Sigmoid colon (tissue), 7 donors: ENCODE measurements around the gene SBNO2. TPM values are rescaled to one million over a fixed set of nuclear protein-coding genes. Genes with fewer than 3 reads are reported as not detected.

Experiments used
- DNase-seq: peaks from one replicate; pipeline ENCODE4 v3.0.0-alpha.2; 2019
- H3K27ac ChIP-seq, 4 donors: fragments of 200-600 bp; sonication (generic); one replicate each; pipeline ENCODE4 v1.5.1; 2016 to 2019; ENCODE audit warnings: mild to moderate bottlenecking in 1 of 4
- H3K27me3 ChIP-seq, 3 donors: fragments of 200-600 bp; sonication (generic); one replicate each; pipeline ENCODE4 v1.5.1; 2019; ENCODE audit warnings: mild to moderate bottlenecking in 1 of 3
- H3K36me3 ChIP-seq, 4 donors: fragments of 200-600 bp; sonication (generic); one replicate each; pipeline ENCODE4 v1.5.1; 2016 to 2019
- H3K4me1 ChIP-seq, 4 donors: fragments of 200-600 bp; sonication (generic); one replicate each; pipeline ENCODE4 v1.5.1; 2017 to 2019
- H3K4me3 ChIP-seq, 4 donors: fragments of 200-600 bp; sonication (generic); one replicate each; pipeline ENCODE4 v1.5.1; 2017 to 2019; ENCODE audit warnings: mild to moderate bottlenecking in 2 of 4, moderate library complexity in 1 of 4
- H3K9me3 ChIP-seq, 4 donors: fragments of 200-600 bp in 3 of 4; sonication (generic) in 3 of 4; one replicate each; pipeline versions ENCODE4 v1.5.1 to v1.6.1; 2013 to 2019
- CTCF ChIP-seq, 4 experiments: fragments of 450-650 bp in 3 of 4; fragments of 200-600 bp in 1 of 4; IDR thresholded peaks; one replicate each; pipeline ENCODE4 v1.5.1; 2016 to 2019; ENCODE audit warnings: antibody characterized with exemption in 4 of 4, mild to moderate bottlenecking in 3 of 4, moderate library complexity in 2 of 4
- EP300 ChIP-seq, 4 donors: sonication (generic); formaldehyde crosslinking; IDR thresholded peaks; one replicate each; pipeline ENCODE4 v1.6.1; 2017; ENCODE audit warnings: antibody characterized with exemption in 4 of 4
- POLR2A ChIP-seq, 2 donors: fragments of 450-650 bp; IDR thresholded peaks; one replicate each; pipeline ENCODE4 v1.6.1; 2016; ENCODE audit warnings: antibody characterized with exemption in 2 of 2, mild to moderate bottlenecking in 2 of 2, moderate library complexity in 2 of 2
- POLR2AphosphoS5 ChIP-seq, 4 donors: sonication (generic); formaldehyde crosslinking; IDR thresholded peaks; one replicate each; pipeline ENCODE4 v1.6.1; 2017; ENCODE audit warnings: antibody characterized with exemption in 4 of 4
- WGBS, 2 donors: extraction: QIAGEN DNeasy Blood & Tissue Kit; methylation state at CpG; one replicate each; pipeline ENCODE4 v1.1.7; 2013; 5-methylcytosine and 5-hydroxymethylcytosine counted together
- intact Hi-C: fragments of 100-400 bp; cut with DNase I; formaldehyde crosslinking; loops from one replicate; pipeline ENCODE4 v1.15.1; 2023
- polyA plus RNA-seq, 3 donors: library from polyadenylated mRNA; stranded (reverse); fragments of 200-250 nt; gene quantifications; one replicate each; pipeline ENCODE4 v1.2.3, GENCODE V29; 2013
- total RNA-seq, 4 donors: library from RNA; depleted of rRNA; stranded (reverse); fragments of >200 nt; gene quantifications; one replicate each; pipeline ENCODE4 v1.1.0, GENCODE V29; 2016
- donor health status: healthy with polysubstance abuse.
- donor health status: Bipolar disorder and iron deficiency.
- donor health status: healthy.

The SBNO2 gene
- total and polyA plus RNA-seq, 7 donors: 6.8 to 91.9 (median 14.8) TPM

- Histone ChIP-seq H3K4me1 (peaks cover 0 to 51% (median 40%) of the 10 kb centered on the region in 4 donors), H3K4me3 (no peak overlapping the region), H3K27ac (no peak overlapping the region), H3K36me3 (peaks cover 16 to 83% (median 46%) of the 10 kb centered on the region in 4 donors), H3K27me3 (no peaks in the 10 kb centered on the region), H3K9me3 (no peaks in the 10 kb centered on the region)
- DNase-seq: no peak
- 95% methylated on average over 54 of the region's 54 CpGs for WGBS, 2 donors
- TF ChIP-seq CTCF (IDR thresholded peaks at IDR 0.05): no peak
- no peak for TF ChIP-seq POLR2A (IDR thresholded peaks at IDR 0.05)
- no peak for TF ChIP-seq POLR2AphosphoS5 (IDR thresholded peaks at IDR 0.05)
- TF ChIP-seq EP300 (IDR thresholded peaks at IDR 0.05): no peak
- intact Hi-C loops: loop anchor here (5.0 to 10.0 kb wide), 2 partner anchors 82 to 185 kb away; partner anchors contain the start of gene ARID3A
These were observed 64.1 kb downstream of the SBNO2 start for GRCh38 chr19:1109697-1110671.

GRCh38 chr19:1109032-1109551 is 65.0 kb downstream of the SBNO2 start:
- no peak for DNase-seq
- 89 to 93% methylated on average over 48 of the region's 48 CpGs for WGBS, 2 donors
- Histone ChIP-seq H3K4me1 (peaks cover 0 to 50% (median 38%) of the 10 kb centered on the region in 4 donors), H3K27me3 (no peaks in the 10 kb centered on the region), H3K36me3 (peaks cover 14 to 74% (median 43%) of the 10 kb centered on the region in 4 donors), H3K9me3 (no peaks in the 10 kb centered on the region), H3K27ac (no peak overlapping the region), H3K4me3 (no peak overlapping the region)
- intact Hi-C loops: loop anchor here (10.0 kb wide), 1 partner anchor 184 kb away; the partner anchor contains the start of gene ARID3A
- no peak for TF ChIP-seq POLR2A (IDR thresholded peaks at IDR 0.05)
- no peak for TF ChIP-seq EP300 (IDR thresholded peaks at IDR 0.05)
- TF ChIP-seq POLR2AphosphoS5 (IDR thresholded peaks at IDR 0.05): peak in 1 of 4 donors; percentile 35
- TF ChIP-seq CTCF (IDR thresholded peaks at IDR 0.05): no peak

- H3K27ac ChIP-seq: no peak overlapping the region
- no peak for DNase-seq
- H3K27me3 ChIP-seq: no peaks in the 10 kb centered on the region
- peaks cover 12 to 69% (median 43%) of the 10 kb centered on the region in 4 donors for H3K36me3 ChIP-seq
- intact Hi-C loops: loop anchor here (10.0 kb wide), 1 partner anchor 184 kb away; the partner anchor contains the start of gene ARID3A
- TF ChIP-seq POLR2AphosphoS5 (IDR thresholded peaks at IDR 0.05): no peak
- no peak for TF ChIP-seq POLR2A (IDR thresholded peaks at IDR 0.05)
- no peak for TF ChIP-seq EP300 (IDR thresholded peaks at IDR 0.05)
- TF ChIP-seq CTCF (IDR thresholded peaks at IDR 0.05): no peak
- no peaks in the 10 kb centered on the region for H3K9me3 ChIP-seq
- H3K4me1 ChIP-seq: peaks cover 0 to 44% (median 33%) of the 10 kb centered on the region in 4 donors
- WGBS, 2 donors: 94 to 96% methylated on average over 89 of the region's 89 CpGs
- no peak overlapping the region for H3K4me3 ChIP-seq
These were observed 65.6 kb downstream of the SBNO2 start for GRCh38 chr19:1108291-1109031.

- TF ChIP-seq EP300 (IDR thresholded peaks at IDR 0.05): no peak
- no peak for TF ChIP-seq POLR2AphosphoS5 (IDR thresholded peaks at IDR 0.05)
- TF ChIP-seq POLR2A (IDR thresholded peaks at IDR 0.05): no peak
- TF ChIP-seq CTCF (IDR thresholded peaks at IDR 0.05): no peak
- WGBS, 2 donors: 90% methylated on average over 25 of the region's 25 CpGs
- no peaks in the 10 kb centered on the region for H3K9me3 ChIP-seq
- H3K36me3 ChIP-seq: peaks cover 12 to 69% (median 43%) of the 10 kb centered on the region in 4 donors
- H3K4me3 ChIP-seq: no peak overlapping the region
- no peak for DNase-seq
- H3K27me3 ChIP-seq: no peaks in the 10 kb centered on the region
- H3K4me1 ChIP-seq: peaks cover 0 to 44% (median 33%) of the 10 kb centered on the region in 4 donors
- H3K27ac ChIP-seq: no peak overlapping the region
- intact Hi-C loops: loop anchor here (10.0 kb wide), 1 partner anchor 183 kb away; the partner anchor contains the start of gene ARID3A
These were observed 66.3 kb downstream of the SBNO2 start for GRCh38 chr19:1107661-1108261.
